Smooth muscle cell (in vitro differentiated cells): ENCODE data around the gene SLC4A2. TPM values are rescaled to one million over a fixed set of nuclear protein-coding genes. Genes with fewer than 3 reads are reported as not detected.

ENCODE experiments used
- DNase-seq: peaks from one replicate; lab custom pipeline; 2025; ENCODE audit not compliant: unreplicated experiment; lab: John Stamatoyannopoulos, UW
- H2AFZ ChIP-seq: fragments of 200-600 bp; sonication (generic); 2 replicates; pipeline ENCODE4 v1.6.0; 2016; ENCODE audit warnings: antibody characterized with exemption, low read depth, mild to moderate bottlenecking
- H3F3A ChIP-seq: fragments of 200-600 bp; sonication (generic); 2 replicates; pipeline ENCODE4 v1.6.0; 2017; ENCODE audit warnings: antibody characterized with exemption, low read depth
- H3K27ac ChIP-seq: fragments of 200-600 bp; sonication (generic); 2 replicates; pipeline ENCODE4 v1.5.1; 2016; ENCODE audit warnings: low read depth, mild to moderate bottlenecking
- H3K27me3 ChIP-seq: fragments of 200-600 bp; sonication (generic); 2 replicates; pipeline ENCODE4 v1.6.1; 2016; ENCODE audit warnings: low read depth, mild to moderate bottlenecking
- H3K36me3 ChIP-seq: fragments of 200-600 bp; sonication (generic); 2 replicates; pipeline ENCODE4 v1.5.1; 2016; ENCODE audit warnings: low read depth
- H3K4me1 ChIP-seq: fragments of 200-600 bp; sonication (generic); 2 replicates; pipeline ENCODE4 v1.5.1; 2016; ENCODE audit warnings: low read depth
- H3K4me2 ChIP-seq: fragments of 200-600 bp; sonication (generic); 2 replicates; pipeline ENCODE4 v1.6.0; 2016; ENCODE audit warnings: mild to moderate bottlenecking
- H3K4me3 ChIP-seq: fragments of 200-600 bp; sonication (generic); 2 replicates; pipeline ENCODE4 v1.5.1; 2016; ENCODE audit warnings: mild to moderate bottlenecking
- H3K79me2 ChIP-seq: fragments of 200-600 bp; sonication (generic); 2 replicates; pipeline ENCODE4 v1.6.0; 2016; ENCODE audit warnings: low read depth, mild to moderate bottlenecking
- H3K9ac ChIP-seq: fragments of 200-600 bp; sonication (generic); 2 replicates; pipeline ENCODE4 v1.6.0; 2016; ENCODE audit warnings: low read depth
- H3K9me3 ChIP-seq: fragments of 200-600 bp; sonication (generic); replicated peaks from 2 replicates; pipeline ENCODE4 v1.5.1; 2016; ENCODE audit warnings: low read depth
- H4K20me1 ChIP-seq: fragments of 200-600 bp; sonication (generic); 2 replicates; pipeline ENCODE4 v1.6.0; 2016; ENCODE audit warnings: low read depth
- CTCF ChIP-seq: fragments of 200-600 bp; sonication (generic); IDR thresholded peaks from 2 replicates; pipeline ENCODE4 v1.5.1; 2017; ENCODE audit warnings: borderline replicate concordance, mild to moderate bottlenecking, antibody characterized with exemption; ENCODE audit not compliant: insufficient read depth, poor library complexity, severe bottlenecking
- WGBS: methylation state at CpG from one replicate; pipeline ENCODE4 v1.1.7; 2016; ENCODE audit warnings: low lambda C conversion rate; 5-methylcytosine and 5-hydroxymethylcytosine counted together
- polyA plus RNA-seq: library from polyadenylated mRNA; unstranded; fragments of >200 nt; fragmentation: Nextera tagmentation; extraction: Ambion mirVana; gene quantifications from 2 replicates; pipeline ENCODE4 v1.2.1, GENCODE V29; 2016
- total RNA-seq: library from RNA; depleted of rRNA; stranded (reverse); fragments of >200 nt; gene quantifications from 2 replicates; pipeline ENCODE4 v1.2.3, GENCODE V29; 2014

SLC4A2 gene
- total and polyA plus RNA-seq, 2 experiments from 2014 or later = 89.3 to 96.4 TPM

- no peak for DNase-seq
- no peaks in the 10 kb centered on the region for H3K36me3 ChIP-seq
- no peaks in the 10 kb centered on the region for H3K9me3 ChIP-seq
- H3F3A ChIP-seq = peaks cover 23% of the 10 kb centered on the region
- no peak overlapping the region for H2AFZ ChIP-seq
- peaks cover 49% of the 10 kb centered on the region for H3K79me2 ChIP-seq
- no peak for TF ChIP-seq CTCF
- 40% methylated on average over 3 of the region's 3 CpGs for WGBS
- H3K27ac ChIP-seq = no peak overlapping the region
- H3K27me3 ChIP-seq = no peaks in the 10 kb centered on the region
- H3K4me1 ChIP-seq = peaks cover 42% of the 10 kb centered on the region
- H3K4me2 ChIP-seq = peak overlapping the region; percentile 97
- no peak overlapping the region for H3K9ac ChIP-seq
- H4K20me1 ChIP-seq = peaks cover 29% of the 10 kb centered on the region
- peak overlapping the region; percentile 99 for H3K4me3 ChIP-seq
These were observed 24.4 kb downstream of the SLC4A2 start for GRCh38 chr7:151083824-151084160.

GRCh38 chr7:151085329-151085690, 25.9 kb downstream of the SLC4A2 start:
- Histone ChIP-seq H4K20me1 (peaks cover 34% of the 10 kb centered on the region), H3K9me3 (no peaks in the 10 kb centered on the region), H3K4me1 (peaks cover 46% of the 10 kb centered on the region), H3K27ac (peak overlapping the region; percentile 16), H3F3A (peaks cover 30% of the 10 kb centered on the region), H3K4me2 (peak overlapping the region; percentile 95), H3K79me2 (peaks cover 47% of the 10 kb centered on the region), H3K4me3 (no peak overlapping the region), H3K9ac (no peak overlapping the region), H2AFZ (no peak overlapping the region), H3K27me3 (no peaks in the 10 kb centered on the region), H3K36me3 (no peaks in the 10 kb centered on the region)
- no peak for TF ChIP-seq CTCF
- DNase-seq = no peak
- WGBS = 57% methylated on average over 5 of the region's 5 CpGs

GRCh38 chr7:151085691-151086620, 26.6 kb downstream of the SLC4A2 start, which contains the start of gene AGAP3:
TSS of gene AGAP3 (plus strand) at chr7:151086475. CDS start at chr7:151086742, 267 bp downstream.
- Histone ChIP-seq H2AFZ (peak within 1 kb of the TSS; percentile 84), H3K9me3 (no peaks in the 10 kb centered on the region), H3K27ac (peak within 1 kb of the TSS; percentile 93), H3K4me3 (peak within 1 kb of the TSS; percentile 61), H3K27me3 (no peaks in the 10 kb centered on the region), H3K4me1 (peaks cover 45% of the 10 kb centered on the region), H3K4me2 (peak within 1 kb of the TSS; percentile 95), H3K79me2 (peaks cover 52% of the 10 kb centered on the region), H3F3A (peaks cover 30% of the 10 kb centered on the region), H4K20me1 (peaks cover 41% of the 10 kb centered on the region), H3K9ac (peak within 1 kb of the TSS; percentile 84), H3K36me3 (no peaks in the 10 kb centered on the region)
- peak; percentile 67 for DNase-seq
- TF ChIP-seq CTCF = no peak
- 2% methylated on average over 23 of the region's 84 CpGs for WGBS

- H3K27me3 ChIP-seq = no peaks in the 10 kb centered on the region
- H3K9me3 ChIP-seq = no peaks in the 10 kb centered on the region
- peaks cover 30% of the 10 kb centered on the region for H3F3A ChIP-seq
- H3K79me2 ChIP-seq = peaks cover 60% of the 10 kb centered on the region
- DNase-seq = no peak
- H3K4me2 ChIP-seq = peak overlapping the region; percentile 92
- peak overlapping the region; percentile 93 for H3K27ac ChIP-seq
- no peak for TF ChIP-seq CTCF
- H4K20me1 ChIP-seq = peaks cover 49% of the 10 kb centered on the region
- peak overlapping the region; percentile 61 for H3K4me3 ChIP-seq
- peaks cover 37% of the 10 kb centered on the region for H3K4me1 ChIP-seq
- H2AFZ ChIP-seq = no peak overlapping the region
- WGBS = 0% methylated on average over 31 of the region's 56 CpGs
- H3K36me3 ChIP-seq = no peaks in the 10 kb centered on the region
- peak overlapping the region; percentile 84 for H3K9ac ChIP-seq
These were observed 27.4 kb downstream of the SLC4A2 start for GRCh38 chr7:151086802-151087244.
